Stimulated activated CD4-positive, alpha-beta T cell treated with anti-CD3 and anti-CD28 coated beads, Interleukin-1b, Interleukin-23, amount 100 ng/mL, for 24 hours (primary cell): ENCODE results near the gene GSTO2.

Source experiments
- DNase-seq, 4 experiments: peaks; one replicate each; pipeline ENCODE4 v3.0.0-alpha.2; 2020; ENCODE audit warnings: low read depth in 4 of 4, low spot score in 1 of 4

GSTO2 gene

GRCh38 chr10:104337985-104338735 is 69.2 kb downstream of the GSTO2 start, which contains the start of gene ITPRIP:
ITPRIP (minus strand) TSS chr10:104338465; CDS start chr10:104316051, 22,414 bp downstream.
- peak; percentile 41 to 59 (median 52) for DNase-seq

- DNase-seq: no peak
Measured at GRCh38 chr10:104339469-104340110, 70.6 kb downstream of the GSTO2 start.

GRCh38 chr10:104340111-104340526 is 71.1 kb downstream of the GSTO2 start:
- no peak for DNase-seq

- no peak for DNase-seq
Measured at GRCh38 chr10:104340641-104341040, 71.7 kb downstream of the GSTO2 start.

GRCh38 chr10:104342941-104343411 is 74.0 kb downstream of the GSTO2 start:
- DNase-seq: no peak

- no peak for DNase-seq
Measured at GRCh38 chr10:104344219-104344618, 75.2 kb downstream of the GSTO2 start.

GRCh38 chr10:104345515-104345914 is 76.5 kb downstream of the GSTO2 start:
- DNase-seq: no peak

- DNase-seq: no peak
Measured at GRCh38 chr10:104345941-104346340, 77.0 kb downstream of the GSTO2 start.

- DNase-seq: no peak
Measured at GRCh38 chr10:104347295-104348045, 78.5 kb downstream of the GSTO2 start.

- DNase-seq: no peak
Measured at GRCh38 chr10:104348601-104349000, 79.6 kb downstream of the GSTO2 start.

- DNase-seq: no peak
Measured at GRCh38 chr10:104349623-104350126, 80.7 kb downstream of the GSTO2 start.

- no peak for DNase-seq
Measured at GRCh38 chr10:104350127-104350635, 81.2 kb downstream of the GSTO2 start.

GRCh38 chr10:104351061-104351702 is 82.2 kb downstream of the GSTO2 start:
- DNase-seq: no peak

- DNase-seq: no peak
Measured at GRCh38 chr10:104351919-104352318, 82.9 kb downstream of the GSTO2 start.

- peak; percentile 68 to 84 (median 78) for DNase-seq
Measured at GRCh38 chr10:104353325-104354048, 84.5 kb downstream of the GSTO2 start, which contains the start of gene CFAP58. CFAP58 (plus strand) TSS chr10:104353833; CDS start chr10:104353898, 65 bp downstream.
